Neuronal stem cell (in vitro differentiated cells): ENCODE measurements around the gene UNC93A.

Experiments
- DNase-seq: peaks from one replicate; pipeline ENCODE4 v3.0.0-alpha.2; 2013; ENCODE audit warnings: low spot score
- H2AFZ ChIP-seq: one replicate; pipeline ENCODE4 v1.6.1; 2013; ENCODE audit warnings: mild to moderate bottlenecking, low read length, inconsistent platforms
- H2AK5ac ChIP-seq: 2 replicates; pipeline ENCODE4 v1.6.1; 2013; ENCODE audit warnings: low read depth, mild to moderate bottlenecking, inconsistent platforms, low read length, moderate library complexity, mixed read lengths
- H2BK120ac ChIP-seq: 2 replicates; pipeline ENCODE4 v1.6.1; 2013; ENCODE audit warnings: low read depth, mild to moderate bottlenecking, inconsistent platforms, low read length, moderate library complexity, mixed read lengths
- H2BK12ac ChIP-seq: one replicate; pipeline ENCODE4 v1.6.1; 2013; ENCODE audit warnings: low read length, inconsistent platforms
- H2BK15ac ChIP-seq: 2 replicates; pipeline ENCODE4 v1.6.1; 2013; ENCODE audit warnings: mild to moderate bottlenecking, low read length, inconsistent platforms, mixed read lengths
- H2BK5ac ChIP-seq: one replicate; pipeline ENCODE4 v1.6.1; 2013; ENCODE audit warnings: inconsistent platforms, mild to moderate bottlenecking, low read length, moderate library complexity
- H3K14ac ChIP-seq: one replicate; pipeline ENCODE4 v1.6.1; 2013; ENCODE audit warnings: low read length, inconsistent platforms
- H3K18ac ChIP-seq: 2 replicates; pipeline ENCODE4 v1.6.1; 2013; ENCODE audit warnings: low read length, inconsistent platforms
- H3K23ac ChIP-seq: 2 replicates; pipeline ENCODE4 v1.6.1; 2013; ENCODE audit warnings: low read depth, mild to moderate bottlenecking, mixed read lengths, low read length, inconsistent platforms; ENCODE audit not compliant: poor library complexity
- H3K27ac ChIP-seq: replicated peaks from 3 replicates; pipeline ENCODE4 v1.5.1; 2013; ENCODE audit warnings: low read length, inconsistent platforms
- H3K27me3 ChIP-seq, 3 experiments: 2 replicates each; pipeline ENCODE4 v1.6.1; 2013; ENCODE audit warnings: low read length in 3 of 3, mild to moderate bottlenecking in 2 of 3, inconsistent platforms in 1 of 3, low read depth in 1 of 3, mixed read lengths in 1 of 3, moderate library complexity in 1 of 3; ENCODE audit not compliant: control insufficient read depth in 3 of 3, insufficient read depth in 3 of 3
- H3K36me3 ChIP-seq, 2 donors: replicated peaks in 1 of 2; 2 replicates each; pipeline ENCODE4 v1.6.1; 2013; ENCODE audit warnings: low read length in 2 of 2; ENCODE audit not compliant: control insufficient read depth in 2 of 2, insufficient read depth in 2 of 2
- H3K4ac ChIP-seq: 2 replicates; pipeline ENCODE4 v1.6.1; 2013; ENCODE audit warnings: inconsistent platforms, mild to moderate bottlenecking, low read length, moderate library complexity
- H3K4me1 ChIP-seq, 2 donors: 1 replicate in 1 of 2; 2 replicates in 1 of 2; pipeline ENCODE4 v1.6.1; 2013; ENCODE audit warnings: low read length in 2 of 2, low read depth in 1 of 2; ENCODE audit not compliant: control insufficient read depth in 2 of 2, insufficient read depth in 1 of 2
- H3K4me2 ChIP-seq: one replicate; pipeline ENCODE4 v1.6.1; 2013; ENCODE audit warnings: mild to moderate bottlenecking, low read length, inconsistent platforms; ENCODE audit not compliant: insufficient read depth, poor library complexity, severe bottlenecking
- H3K4me3 ChIP-seq, 2 donors: 2 replicates each; pipeline ENCODE4 v1.5.1; 2013; ENCODE audit warnings: low read length in 2 of 2, mild to moderate bottlenecking in 2 of 2, inconsistent platforms in 1 of 2, moderate library complexity in 1 of 2
- H3K79me1 ChIP-seq: one replicate; pipeline ENCODE4 v1.6.1; 2013; ENCODE audit warnings: low read depth, mild to moderate bottlenecking, inconsistent platforms, low read length, moderate library complexity
- H3K9ac ChIP-seq: one replicate; pipeline ENCODE4 v1.6.1; 2013; ENCODE audit warnings: mild to moderate bottlenecking, low read depth, low read length, inconsistent platforms; ENCODE audit not compliant: poor library complexity
- H3K9me3 ChIP-seq, 2 donors: replicated peaks in 1 of 2; 2 replicates each; pipeline versions ENCODE3 to v1.6.1; 2013; ENCODE audit warnings: low read length in 2 of 2, mild to moderate bottlenecking in 2 of 2, inconsistent platforms in 1 of 2, low read depth in 1 of 2, mixed read lengths in 1 of 2, moderate library complexity in 1 of 2; ENCODE audit not compliant: control insufficient read depth in 2 of 2, insufficient read depth in 1 of 2
- H4K8ac ChIP-seq: one replicate; pipeline ENCODE4 v1.6.1; 2013; ENCODE audit warnings: low read depth, mild to moderate bottlenecking, inconsistent platforms, low read length, moderate library complexity
- H4K91ac ChIP-seq: one replicate; pipeline ENCODE4 v1.6.1; 2013; ENCODE audit warnings: low read length, low read depth, mild to moderate bottlenecking, inconsistent platforms; ENCODE audit not compliant: poor library complexity
- WGBS, 2 donors: extraction: QIAGEN DNeasy Blood & Tissue Kit; methylation state at CpG; one replicate each; pipeline ENCODE4 v1.1.7; 2013; ENCODE audit warnings: missing lambda C conversion rate in 2 of 2, mixed read lengths in 1 of 2; ENCODE audit not compliant: insufficient read length in 2 of 2, insufficient replicate concordance in 1 of 2; ENCODE audit errors: extremely low coverage in 2 of 2; 5-methylcytosine and 5-hydroxymethylcytosine counted together

UNC93A gene

DNA sequence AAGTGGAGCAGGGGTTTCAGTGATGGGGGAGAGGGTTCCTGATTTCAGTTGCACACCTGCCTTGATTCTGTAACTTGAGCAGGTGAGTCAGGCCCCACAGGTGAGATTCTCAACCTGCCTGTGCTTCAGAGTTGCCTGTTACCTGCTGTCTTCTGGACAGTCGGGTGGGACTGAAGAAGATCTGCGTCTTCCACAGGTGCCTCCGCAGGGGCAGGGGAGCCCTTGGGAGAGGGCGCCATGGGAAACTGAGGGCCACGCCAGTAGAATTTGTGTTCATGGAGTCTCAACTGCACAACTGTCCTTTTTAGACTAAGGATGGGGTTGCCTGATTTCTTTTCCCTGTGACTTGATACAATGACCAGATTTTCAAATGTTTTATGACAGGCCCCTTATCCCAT, 5.2 kb downstream of the UNC93A start:
- H2AK5ac ChIP-seq, result no peak overlapping the region
- H3K18ac ChIP-seq, result no peak overlapping the region
- no peaks in the 10 kb centered on the region for H3K36me3 ChIP-seq
- no peak overlapping the region for H4K91ac ChIP-seq
- H2BK15ac ChIP-seq, result no peak overlapping the region
- H3K4me1 ChIP-seq, result peaks cover 3 to 4% of the 10 kb centered on the region in 2 donors
- H3K4ac ChIP-seq, result no peak overlapping the region
- no peak overlapping the region for H2BK12ac ChIP-seq
- peak overlapping the region; percentile 10 for H3K14ac ChIP-seq
- no peak for DNase-seq
- H3K9me3 ChIP-seq, result peaks cover 0 to 4% of the 10 kb centered on the region in 2 donors
- H2AFZ ChIP-seq, result no peak overlapping the region
- no CpG with 5 or more reads among the region's 5 CpGs for WGBS, 2 donors
- H3K23ac ChIP-seq, result no peak overlapping the region
- H2BK5ac ChIP-seq, result no peak overlapping the region
- H3K27ac ChIP-seq, result no peak overlapping the region
- H2BK120ac ChIP-seq, result no peak overlapping the region
- no peaks in the 10 kb centered on the region for H3K27me3 ChIP-seq
- no peaks in the 10 kb centered on the region for H3K79me1 ChIP-seq
- no peak overlapping the region for H3K4me3 ChIP-seq
- no peak overlapping the region for H3K9ac ChIP-seq
- H4K8ac ChIP-seq, result no peak overlapping the region
- H3K4me2 ChIP-seq, result no peak overlapping the region

DNA sequence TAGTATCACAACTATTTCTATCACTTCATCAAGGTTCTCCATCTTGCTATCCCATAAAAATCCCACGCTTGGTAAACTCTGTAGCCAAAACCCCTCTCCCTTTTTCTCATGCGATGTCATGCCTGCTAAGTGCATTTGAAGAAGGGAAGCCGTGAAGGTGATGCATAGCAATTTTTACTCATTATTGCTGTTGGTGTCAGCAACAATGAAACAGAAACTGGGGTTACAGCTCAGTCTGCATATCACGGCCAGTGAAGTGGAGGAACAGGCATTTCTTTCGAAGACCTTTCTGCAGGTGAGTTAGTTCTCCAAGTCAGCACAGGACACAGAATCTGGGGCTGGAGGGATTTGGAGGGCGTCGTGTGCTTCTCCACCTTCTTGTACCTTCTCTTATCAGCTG, 5.8 kb downstream of the UNC93A start:
- H3K27me3 ChIP-seq, result no peaks in the 10 kb centered on the region
- no peak overlapping the region for H2BK120ac ChIP-seq
- no peak for DNase-seq
- no peak overlapping the region for H3K9ac ChIP-seq
- no peak overlapping the region for H3K18ac ChIP-seq
- peaks cover 3 to 6% of the 10 kb centered on the region in 2 donors for H3K4me1 ChIP-seq
- no peak overlapping the region for H4K8ac ChIP-seq
- H3K4me2 ChIP-seq, result no peak overlapping the region
- H3K9me3 ChIP-seq, result peaks cover 0 to 4% of the 10 kb centered on the region in 2 donors
- H4K91ac ChIP-seq, result no peak overlapping the region
- H3K23ac ChIP-seq, result no peak overlapping the region
- H3K4me3 ChIP-seq, result no peak overlapping the region
- no peak overlapping the region for H2AFZ ChIP-seq
- no peak overlapping the region for H2BK12ac ChIP-seq
- H3K27ac ChIP-seq, result no peak overlapping the region
- no peak overlapping the region for H3K4ac ChIP-seq
- H3K14ac ChIP-seq, result no peak overlapping the region
- H3K79me1 ChIP-seq, result no peaks in the 10 kb centered on the region
- no peak overlapping the region for H2BK5ac ChIP-seq
- no peak overlapping the region for H2BK15ac ChIP-seq
- no peaks in the 10 kb centered on the region for H3K36me3 ChIP-seq
- no CpG with 5 or more reads among the region's 7 CpGs for WGBS, 2 donors
- no peak overlapping the region for H2AK5ac ChIP-seq

DNA sequence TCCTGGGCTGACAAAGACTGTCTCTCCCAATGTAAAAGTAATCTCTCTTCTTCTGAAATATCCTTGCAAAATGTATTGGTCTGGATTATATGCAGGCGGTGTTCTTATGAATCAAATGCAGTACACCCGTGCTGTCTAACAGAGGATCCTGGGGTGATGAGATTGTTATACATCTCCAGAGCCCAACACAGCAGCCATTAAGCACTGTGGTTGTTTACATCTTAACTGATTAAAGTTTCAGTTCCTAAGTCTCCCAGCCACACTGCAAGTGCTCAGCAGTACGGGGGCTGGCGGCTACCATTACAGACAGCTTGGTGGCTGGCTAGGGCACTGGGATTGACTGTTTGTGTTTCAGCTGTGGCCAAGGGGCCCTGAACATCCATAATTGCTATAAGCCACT, 7.0 kb downstream of the UNC93A start:
- H3K79me1 ChIP-seq, result no peaks in the 10 kb centered on the region
- no peak overlapping the region for H3K23ac ChIP-seq
- no peak overlapping the region for H2AK5ac ChIP-seq
- no peak overlapping the region for H3K14ac ChIP-seq
- H3K27ac ChIP-seq, result no peak overlapping the region
- H3K18ac ChIP-seq, result no peak overlapping the region
- no peak overlapping the region for H2BK12ac ChIP-seq
- no peak overlapping the region for H3K4me3 ChIP-seq
- no peaks in the 10 kb centered on the region for H3K36me3 ChIP-seq
- WGBS, 2 donors, result no CpG with 5 or more reads among the region's 4 CpGs
- no peak overlapping the region for H3K4ac ChIP-seq
- H2BK120ac ChIP-seq, result no peak overlapping the region
- H4K8ac ChIP-seq, result no peak overlapping the region
- no peak overlapping the region for H2BK5ac ChIP-seq
- no peak overlapping the region for H2BK15ac ChIP-seq
- H3K9me3 ChIP-seq, result peaks cover 0 to 4% of the 10 kb centered on the region in 2 donors
- no peak overlapping the region for H3K4me2 ChIP-seq
- no peak overlapping the region for H3K9ac ChIP-seq
- no peak for DNase-seq
- H2AFZ ChIP-seq, result no peak overlapping the region
- H3K27me3 ChIP-seq, result no peaks in the 10 kb centered on the region
- H4K91ac ChIP-seq, result no peak overlapping the region
- peaks cover 3 to 6% of the 10 kb centered on the region in 2 donors for H3K4me1 ChIP-seq

DNA sequence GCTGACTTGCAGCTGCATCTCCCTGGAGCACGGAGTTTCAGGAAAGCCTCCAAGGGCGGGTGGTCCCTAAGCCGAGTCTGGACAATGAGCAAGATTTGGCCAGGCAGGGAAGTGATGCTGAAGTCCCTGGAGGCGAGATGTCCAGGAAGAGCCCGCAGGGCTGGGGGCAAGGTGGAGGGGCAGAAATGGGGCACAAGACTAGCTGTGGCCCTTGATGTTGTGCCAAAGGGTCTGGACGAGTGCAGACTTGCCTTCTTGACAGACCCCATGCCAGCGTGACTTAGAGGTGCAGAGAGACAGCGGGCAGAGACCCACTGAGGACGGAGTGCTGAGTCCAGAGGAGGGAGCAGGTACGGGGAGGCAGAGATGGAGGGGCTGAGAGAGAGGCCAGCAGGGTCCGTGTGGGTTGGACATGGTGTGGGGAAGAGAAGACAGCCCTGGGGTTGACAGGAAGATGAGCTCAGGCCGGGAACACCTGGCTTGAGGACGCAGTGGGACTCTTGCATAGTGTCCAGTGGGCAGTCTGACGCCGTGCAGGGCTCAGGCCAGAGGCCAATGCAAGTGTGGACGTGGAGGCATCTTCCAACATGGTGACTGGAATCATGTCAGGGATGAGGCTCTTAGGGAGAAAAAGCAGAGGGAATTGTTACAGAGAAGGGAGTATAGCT, 8.7 kb downstream of the UNC93A start:
- Histone ChIP-seq H3K4me3 (peak overlapping the region in 1 of 2 donors; percentile 42), H3K4ac (no peak overlapping the region), H2BK15ac (peak overlapping the region; percentile 51), H2BK120ac (no peak overlapping the region), H4K8ac (no peak overlapping the region), H3K9ac (no peak overlapping the region), H2BK5ac (peak overlapping the region; percentile 1), H3K14ac (no peak overlapping the region), H3K18ac (peak overlapping the region; percentile 21), H3K9me3 (peaks cover 0 to 4% of the 10 kb centered on the region in 2 donors), H3K23ac (peak overlapping the region; percentile 3), H3K27me3 (peaks cover 0 to 7% (median 0%) of the 10 kb centered on the region in 3 experiments), H3K27ac (no peak overlapping the region), H3K4me2 (no peak overlapping the region), H3K36me3 (no peaks in the 10 kb centered on the region), H2AK5ac (peak overlapping the region; percentile 76), H2AFZ (no peak overlapping the region), H3K4me1 (peaks cover 3 to 6% of the 10 kb centered on the region in 2 donors), H4K91ac (no peak overlapping the region), H2BK12ac (peak overlapping the region; percentile 43), H3K79me1 (no peaks in the 10 kb centered on the region)
- no CpG with 5 or more reads among the region's 16 CpGs for WGBS, 2 donors
- no peak for DNase-seq
